Smooth muscle cell (in vitro differentiated cells): ENCODE data around the gene ADNP2. TPM values are rescaled to one million over a fixed set of nuclear protein-coding genes. Genes with fewer than 3 reads are reported as not detected.
A peak's percentile ranks its signal among the peaks of the same experiment; 100 is the strongest.

ENCODE experiments used
- DNase-seq: peaks from one replicate; lab custom pipeline; 2025; ENCODE audit not compliant: unreplicated experiment; lab: John Stamatoyannopoulos, UW
- H2AFZ ChIP-seq: fragments of 200-600 bp; sonication (generic); 2 replicates; pipeline ENCODE4 v1.6.0; 2016; ENCODE audit warnings: antibody characterized with exemption, low read depth, mild to moderate bottlenecking
- H3F3A ChIP-seq: fragments of 200-600 bp; sonication (generic); 2 replicates; pipeline ENCODE4 v1.6.0; 2017; ENCODE audit warnings: antibody characterized with exemption, low read depth
- H3K27ac ChIP-seq: fragments of 200-600 bp; sonication (generic); 2 replicates; pipeline ENCODE4 v1.5.1; 2016; ENCODE audit warnings: low read depth, mild to moderate bottlenecking
- H3K27me3 ChIP-seq: fragments of 200-600 bp; sonication (generic); 2 replicates; pipeline ENCODE4 v1.6.1; 2016; ENCODE audit warnings: low read depth, mild to moderate bottlenecking
- H3K36me3 ChIP-seq: fragments of 200-600 bp; sonication (generic); 2 replicates; pipeline ENCODE4 v1.5.1; 2016; ENCODE audit warnings: low read depth
- H3K4me1 ChIP-seq: fragments of 200-600 bp; sonication (generic); 2 replicates; pipeline ENCODE4 v1.5.1; 2016; ENCODE audit warnings: low read depth
- H3K4me2 ChIP-seq: fragments of 200-600 bp; sonication (generic); 2 replicates; pipeline ENCODE4 v1.6.0; 2016; ENCODE audit warnings: mild to moderate bottlenecking
- H3K4me3 ChIP-seq: fragments of 200-600 bp; sonication (generic); 2 replicates; pipeline ENCODE4 v1.5.1; 2016; ENCODE audit warnings: mild to moderate bottlenecking
- H3K79me2 ChIP-seq: fragments of 200-600 bp; sonication (generic); 2 replicates; pipeline ENCODE4 v1.6.0; 2016; ENCODE audit warnings: low read depth, mild to moderate bottlenecking
- H3K9ac ChIP-seq: fragments of 200-600 bp; sonication (generic); 2 replicates; pipeline ENCODE4 v1.6.0; 2016; ENCODE audit warnings: low read depth
- H3K9me3 ChIP-seq: fragments of 200-600 bp; sonication (generic); replicated peaks from 2 replicates; pipeline ENCODE4 v1.5.1; 2016; ENCODE audit warnings: low read depth
- H4K20me1 ChIP-seq: fragments of 200-600 bp; sonication (generic); 2 replicates; pipeline ENCODE4 v1.6.0; 2016; ENCODE audit warnings: low read depth
- WGBS: methylation state at CpG from one replicate; pipeline ENCODE4 v1.1.7; 2016; ENCODE audit warnings: low lambda C conversion rate; 5-methylcytosine and 5-hydroxymethylcytosine counted together
- polyA plus RNA-seq: library from polyadenylated mRNA; unstranded; fragments of >200 nt; fragmentation: Nextera tagmentation; extraction: Ambion mirVana; gene quantifications from 2 replicates; pipeline ENCODE4 v1.2.1, GENCODE V29; 2016
- total RNA-seq: library from RNA; depleted of rRNA; stranded (reverse); fragments of >200 nt; gene quantifications from 2 replicates; pipeline ENCODE4 v1.2.3, GENCODE V29; 2014
- TF ChIP-seq, protein P1 (sequence below): fragments of 200-600 bp; sonication (generic); IDR thresholded peaks from 2 replicates; pipeline ENCODE4 v1.5.1; 2017; ENCODE audit warnings: borderline replicate concordance, mild to moderate bottlenecking, antibody characterized with exemption; ENCODE audit not compliant: insufficient read depth, poor library complexity, severe bottlenecking

Gene ADNP2
- total and polyA plus RNA-seq, 2 experiments from 2014 or later: 9.1 to 28.3 TPM

DNA sequence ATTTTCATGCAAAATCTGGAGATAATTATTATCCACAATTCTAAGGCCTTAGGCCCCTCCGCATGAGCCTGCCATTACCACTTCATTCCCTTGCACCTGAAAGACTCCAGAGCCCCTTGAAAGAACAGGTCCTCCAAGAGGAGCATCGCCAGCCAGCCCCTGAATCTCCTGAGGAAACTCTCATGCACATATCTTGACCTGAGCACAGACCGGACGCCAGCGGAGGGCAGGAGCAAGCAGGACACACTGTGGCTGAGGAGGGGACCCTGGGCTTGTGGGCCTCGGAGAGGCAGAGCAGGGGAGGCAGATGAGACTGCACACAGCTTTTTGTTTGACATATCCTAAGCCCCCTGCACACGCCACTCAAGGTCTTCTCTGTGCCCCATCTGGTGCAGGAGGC, 13.6 kb upstream of the ADNP2 start:
- no peak overlapping the region for H3K9ac ChIP-seq
- H3K27me3 ChIP-seq: no peaks in the 10 kb centered on the region
- no peaks in the 10 kb centered on the region for H3K9me3 ChIP-seq
- H2AFZ ChIP-seq: no peak overlapping the region
- DNase-seq: no peak
- no peaks in the 10 kb centered on the region for H3K4me1 ChIP-seq
- no peak overlapping the region for H3K4me2 ChIP-seq
- no peaks in the 10 kb centered on the region for H3K79me2 ChIP-seq
- no peak overlapping the region for H3K4me3 ChIP-seq
- H3K27ac ChIP-seq: no peak overlapping the region
- no peaks in the 10 kb centered on the region for H4K20me1 ChIP-seq
- no peaks in the 10 kb centered on the region for H3F3A ChIP-seq
- H3K36me3 ChIP-seq: no peaks in the 10 kb centered on the region
- TF ChIP-seq, protein P1, sequence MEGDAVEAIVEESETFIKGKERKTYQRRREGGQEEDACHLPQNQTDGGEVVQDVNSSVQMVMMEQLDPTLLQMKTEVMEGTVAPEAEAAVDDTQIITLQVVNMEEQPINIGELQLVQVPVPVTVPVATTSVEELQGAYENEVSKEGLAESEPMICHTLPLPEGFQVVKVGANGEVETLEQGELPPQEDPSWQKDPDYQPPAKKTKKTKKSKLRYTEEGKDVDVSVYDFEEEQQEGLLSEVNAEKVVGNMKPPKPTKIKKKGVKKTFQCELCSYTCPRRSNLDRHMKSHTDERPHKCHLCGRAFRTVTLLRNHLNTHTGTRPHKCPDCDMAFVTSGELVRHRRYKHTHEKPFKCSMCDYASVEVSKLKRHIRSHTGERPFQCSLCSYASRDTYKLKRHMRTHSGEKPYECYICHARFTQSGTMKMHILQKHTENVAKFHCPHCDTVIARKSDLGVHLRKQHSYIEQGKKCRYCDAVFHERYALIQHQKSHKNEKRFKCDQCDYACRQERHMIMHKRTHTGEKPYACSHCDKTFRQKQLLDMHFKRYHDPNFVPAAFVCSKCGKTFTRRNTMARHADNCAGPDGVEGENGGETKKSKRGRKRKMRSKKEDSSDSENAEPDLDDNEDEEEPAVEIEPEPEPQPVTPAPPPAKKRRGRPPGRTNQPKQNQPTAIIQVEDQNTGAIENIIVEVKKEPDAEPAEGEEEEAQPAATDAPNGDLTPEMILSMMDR: no peak
- WGBS: 89% methylated on average over 7 of the region's 7 CpGs

DNA sequence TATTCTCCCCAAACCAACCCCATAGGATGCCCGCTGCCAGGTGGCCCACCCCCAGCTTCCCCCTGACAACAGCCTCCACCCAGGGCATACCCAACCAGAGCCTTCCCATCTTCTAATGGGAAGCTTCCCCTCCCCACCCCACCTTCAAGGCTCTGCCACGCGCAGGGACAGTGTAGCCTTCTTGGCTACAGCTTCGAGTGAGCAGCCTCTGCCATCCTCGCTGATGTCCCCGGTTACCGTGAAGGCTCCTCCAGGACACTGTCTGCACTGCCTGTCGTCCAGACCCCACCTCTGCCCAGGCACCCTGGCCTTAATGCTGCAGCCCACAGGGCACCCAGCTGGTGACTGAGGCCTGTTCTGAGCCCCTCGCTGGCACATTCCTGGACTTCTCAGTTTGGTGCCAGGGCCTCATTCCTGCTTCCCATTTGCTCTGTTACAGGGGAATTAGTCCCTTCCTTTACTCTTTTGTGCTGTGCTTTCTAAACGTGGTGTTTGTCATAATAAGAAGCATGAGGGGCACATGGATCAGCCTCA, 13.0 kb upstream of the ADNP2 start:
- no peaks in the 10 kb centered on the region for H3K9me3 ChIP-seq
- TF ChIP-seq, protein P1: no peak
- H2AFZ ChIP-seq: no peak overlapping the region
- DNase-seq: no peak
- H3K27ac ChIP-seq: no peak overlapping the region
- no peak overlapping the region for H3K4me3 ChIP-seq
- 89% methylated on average over 10 of the region's 10 CpGs for WGBS
- no peaks in the 10 kb centered on the region for H4K20me1 ChIP-seq
- no peaks in the 10 kb centered on the region for H3K79me2 ChIP-seq
- H3K4me2 ChIP-seq: no peak overlapping the region
- no peaks in the 10 kb centered on the region for H3K27me3 ChIP-seq
- H3K36me3 ChIP-seq: no peaks in the 10 kb centered on the region
- no peaks in the 10 kb centered on the region for H3F3A ChIP-seq
- H3K4me1 ChIP-seq: no peaks in the 10 kb centered on the region
- H3K9ac ChIP-seq: no peak overlapping the region

DNA sequence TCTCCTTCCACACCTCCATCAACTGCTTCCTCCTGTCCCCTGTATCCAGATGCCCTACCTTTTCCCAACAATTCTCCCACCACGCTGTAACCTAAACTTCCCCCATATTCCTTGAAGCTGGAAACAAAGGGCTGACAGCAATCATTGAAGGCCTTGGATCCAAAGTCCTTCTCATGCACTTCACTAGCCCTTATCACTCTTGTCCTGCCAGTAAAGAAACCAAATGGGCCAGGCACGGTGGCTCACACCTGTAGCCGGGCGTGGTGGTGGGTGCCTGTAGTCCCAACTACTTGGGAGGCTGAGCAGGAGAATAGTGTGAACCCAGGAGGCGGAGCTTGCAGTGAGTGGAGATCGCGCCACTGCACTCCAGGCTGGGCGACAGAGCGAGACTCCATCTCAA, 11.9 kb upstream of the ADNP2 start:
- Histone ChIP-seq H3K4me1 (no peaks in the 10 kb centered on the region), H3K27ac (no peak overlapping the region), H3F3A (peaks cover 2% of the 10 kb centered on the region), H3K4me2 (no peak overlapping the region), H3K4me3 (no peak overlapping the region), H4K20me1 (no peaks in the 10 kb centered on the region), H3K9me3 (no peaks in the 10 kb centered on the region), H3K9ac (no peak overlapping the region), H3K36me3 (no peaks in the 10 kb centered on the region), H3K79me2 (no peaks in the 10 kb centered on the region), H2AFZ (no peak overlapping the region), H3K27me3 (no peaks in the 10 kb centered on the region)
- no peak for DNase-seq
- TF ChIP-seq, protein P1: no peak
- 98% methylated on average over 9 of the region's 9 CpGs for WGBS

DNA sequence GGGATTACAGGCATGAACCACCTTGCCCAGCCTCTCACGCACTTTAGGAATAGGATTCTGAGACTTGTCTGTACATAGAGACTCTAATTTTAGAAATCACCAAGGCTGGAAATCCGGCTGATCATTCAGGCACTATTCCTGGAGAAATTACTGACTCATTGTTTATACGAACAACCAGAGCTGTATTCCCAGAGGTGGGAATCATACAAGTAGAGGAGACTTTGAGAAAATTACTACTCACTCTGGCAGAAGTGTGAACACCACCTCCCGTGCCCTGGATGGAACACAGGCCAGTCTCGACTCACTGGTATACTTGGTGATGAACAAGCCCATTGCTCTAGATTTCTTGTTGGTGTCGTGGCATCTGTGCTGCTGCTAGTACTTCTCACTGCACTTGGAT, 5.8 kb upstream of the ADNP2 start:
- no peaks in the 10 kb centered on the region for H3K27me3 ChIP-seq
- H2AFZ ChIP-seq: no peak overlapping the region
- peak overlapping the region; percentile 63 for H3K4me2 ChIP-seq
- peaks cover 26% of the 10 kb centered on the region for H3K4me1 ChIP-seq
- TF ChIP-seq, protein P1: no peak
- no peak for DNase-seq
- peaks cover 50% of the 10 kb centered on the region for H3F3A ChIP-seq
- WGBS: 28% methylated on average over 6 of the region's 6 CpGs
- H3K9me3 ChIP-seq: no peaks in the 10 kb centered on the region
- no peaks in the 10 kb centered on the region for H3K36me3 ChIP-seq
- peak overlapping the region; percentile 86 for H3K27ac ChIP-seq
- H3K9ac ChIP-seq: no peak overlapping the region
- H4K20me1 ChIP-seq: no peaks in the 10 kb centered on the region
- no peak overlapping the region for H3K4me3 ChIP-seq
- H3K79me2 ChIP-seq: no peaks in the 10 kb centered on the region
